Muscle layer of colon (tissue), 2 donors: ENCODE data around the gene ASIC2.

Experiments used
- H3K27ac ChIP-seq: one replicate; pipeline ENCODE4 v1.7.0; 2013; ENCODE audit warnings: low read depth, mild to moderate bottlenecking, low read length, moderate library complexity
- H3K27me3 ChIP-seq, 2 donors: one replicate each; pipeline ENCODE4 v1.7.0; 2013; ENCODE audit warnings: low read length in 2 of 2, mild to moderate bottlenecking in 2 of 2; ENCODE audit not compliant: insufficient read depth in 2 of 2, control insufficient read depth in 1 of 2
- H3K36me3 ChIP-seq: one replicate; pipeline ENCODE4 v1.7.0; 2013; ENCODE audit warnings: mild to moderate bottlenecking, low read length; ENCODE audit not compliant: insufficient read depth
- H3K4me1 ChIP-seq: one replicate; pipeline ENCODE4 v1.7.0; 2013; ENCODE audit warnings: mild to moderate bottlenecking, low read length; ENCODE audit not compliant: insufficient read depth
- H3K4me3 ChIP-seq, 2 donors: one replicate each; pipeline ENCODE4 v1.7.0; 2013; ENCODE audit warnings: low read length in 2 of 2, low read depth in 1 of 2, mild to moderate bottlenecking in 1 of 2, moderate library complexity in 1 of 2
- H3K9ac ChIP-seq: one replicate; pipeline ENCODE4 v1.7.0; 2013; ENCODE audit warnings: low read length
- H3K9me3 ChIP-seq: one replicate; pipeline ENCODE4 v1.7.0; 2013; ENCODE audit warnings: mild to moderate bottlenecking, low read length
- donor health status: abdominal sarcoma.
- donor health status: Adenocarcinoma of cecum.

The ASIC2 gene

GRCh38 chr17:33013596-33014375 is 279.3 kb downstream of the ASIC2 start:
- no peaks in the 10 kb centered on the region for H3K9me3 ChIP-seq
- H3K4me3 ChIP-seq: no peak overlapping the region
- no peaks in the 10 kb centered on the region for H3K27me3 ChIP-seq
- no peaks in the 10 kb centered on the region for H3K36me3 ChIP-seq
- no peaks in the 10 kb centered on the region for H3K4me1 ChIP-seq
- H3K9ac ChIP-seq: no peak overlapping the region
- H3K27ac ChIP-seq: no peak overlapping the region

- no peak overlapping the region for H3K9ac ChIP-seq
- H3K27ac ChIP-seq: no peak overlapping the region
- no peaks in the 10 kb centered on the region for H3K36me3 ChIP-seq
- H3K9me3 ChIP-seq: no peaks in the 10 kb centered on the region
- H3K27me3 ChIP-seq: no peaks in the 10 kb centered on the region
- no peak overlapping the region for H3K4me3 ChIP-seq
- no peaks in the 10 kb centered on the region for H3K4me1 ChIP-seq
Observed at GRCh38 chr17:33012522-33013033, 280.5 kb downstream of the ASIC2 start.

- Histone ChIP-seq H3K9me3 (no peaks in the 10 kb centered on the region), H3K4me3 (no peak overlapping the region), H3K9ac (no peak overlapping the region), H3K36me3 (no peaks in the 10 kb centered on the region), H3K27ac (no peak overlapping the region), H3K4me1 (no peaks in the 10 kb centered on the region), H3K27me3 (no peaks in the 10 kb centered on the region)
Observed at GRCh38 chr17:33009636-33010035, 283.5 kb downstream of the ASIC2 start.

- Histone ChIP-seq H3K27me3 (no peaks in the 10 kb centered on the region), H3K27ac (no peak overlapping the region), H3K4me3 (no peak overlapping the region), H3K9ac (no peak overlapping the region), H3K36me3 (no peaks in the 10 kb centered on the region), H3K4me1 (no peaks in the 10 kb centered on the region), H3K9me3 (no peaks in the 10 kb centered on the region)
Observed at GRCh38 chr17:33007186-33007585, 285.9 kb downstream of the ASIC2 start.

GRCh38 chr17:33002246-33002645 is 290.8 kb downstream of the ASIC2 start:
- Histone ChIP-seq H3K9me3 (no peaks in the 10 kb centered on the region), H3K27me3 (peaks cover 0 to 6% of the 10 kb centered on the region in 2 donors), H3K9ac (no peak overlapping the region), H3K4me3 (no peak overlapping the region), H3K4me1 (no peaks in the 10 kb centered on the region), H3K36me3 (no peaks in the 10 kb centered on the region), H3K27ac (no peak overlapping the region)

GRCh38 chr17:32998887-32999228 is 294.2 kb downstream of the ASIC2 start:
- Histone ChIP-seq H3K9me3 (no peaks in the 10 kb centered on the region), H3K4me3 (no peak overlapping the region), H3K9ac (no peak overlapping the region)

GRCh38 chr17:32998111-32998886 is 294.8 kb downstream of the ASIC2 start:
- Histone ChIP-seq H3K27ac (no peak overlapping the region), H3K9ac (no peak overlapping the region), H3K9me3 (no peaks in the 10 kb centered on the region), H3K4me1 (no peaks in the 10 kb centered on the region), H3K36me3 (no peaks in the 10 kb centered on the region), H3K27me3 (peaks cover 0 to 6% of the 10 kb centered on the region in 2 donors), H3K4me3 (no peak overlapping the region)

More at GRCh38 chr17:32998887-32999228, 294.2 kb downstream of the ASIC2 start:
- Histone ChIP-seq H3K4me1 (no peaks in the 10 kb centered on the region), H3K36me3 (no peaks in the 10 kb centered on the region), H3K27ac (no peak overlapping the region), H3K27me3 (peaks cover 0 to 6% of the 10 kb centered on the region in 2 donors)

GRCh38 chr17:32995416-32996045 is 297.6 kb downstream of the ASIC2 start:
- Histone ChIP-seq H3K36me3 (no peaks in the 10 kb centered on the region), H3K27me3 (peaks cover 0 to 6% of the 10 kb centered on the region in 2 donors), H3K4me3 (no peak overlapping the region), H3K9me3 (no peaks in the 10 kb centered on the region), H3K27ac (no peak overlapping the region), H3K9ac (no peak overlapping the region), H3K4me1 (no peaks in the 10 kb centered on the region)

GRCh38 chr17:32993977-32994376 is 299.1 kb downstream of the ASIC2 start:
- H3K27ac ChIP-seq: no peak overlapping the region
- H3K9me3 ChIP-seq: no peaks in the 10 kb centered on the region
- H3K4me3 ChIP-seq: no peak overlapping the region
- no peaks in the 10 kb centered on the region for H3K36me3 ChIP-seq
- H3K27me3 ChIP-seq: peaks cover 0 to 6% of the 10 kb centered on the region in 2 donors
- H3K4me1 ChIP-seq: no peaks in the 10 kb centered on the region
- H3K9ac ChIP-seq: no peak overlapping the region

GRCh38 chr17:32992321-32993033 is 300.6 kb downstream of the ASIC2 start:
- H3K36me3 ChIP-seq: no peaks in the 10 kb centered on the region
- H3K27me3 ChIP-seq: peaks cover 0 to 1% of the 10 kb centered on the region in 2 donors
- H3K4me3 ChIP-seq: no peak overlapping the region
- H3K9ac ChIP-seq: no peak overlapping the region
- H3K9me3 ChIP-seq: no peaks in the 10 kb centered on the region
- no peaks in the 10 kb centered on the region for H3K4me1 ChIP-seq
- no peak overlapping the region for H3K27ac ChIP-seq
